ENCODE results near the gene PTPN23.

DNA sequence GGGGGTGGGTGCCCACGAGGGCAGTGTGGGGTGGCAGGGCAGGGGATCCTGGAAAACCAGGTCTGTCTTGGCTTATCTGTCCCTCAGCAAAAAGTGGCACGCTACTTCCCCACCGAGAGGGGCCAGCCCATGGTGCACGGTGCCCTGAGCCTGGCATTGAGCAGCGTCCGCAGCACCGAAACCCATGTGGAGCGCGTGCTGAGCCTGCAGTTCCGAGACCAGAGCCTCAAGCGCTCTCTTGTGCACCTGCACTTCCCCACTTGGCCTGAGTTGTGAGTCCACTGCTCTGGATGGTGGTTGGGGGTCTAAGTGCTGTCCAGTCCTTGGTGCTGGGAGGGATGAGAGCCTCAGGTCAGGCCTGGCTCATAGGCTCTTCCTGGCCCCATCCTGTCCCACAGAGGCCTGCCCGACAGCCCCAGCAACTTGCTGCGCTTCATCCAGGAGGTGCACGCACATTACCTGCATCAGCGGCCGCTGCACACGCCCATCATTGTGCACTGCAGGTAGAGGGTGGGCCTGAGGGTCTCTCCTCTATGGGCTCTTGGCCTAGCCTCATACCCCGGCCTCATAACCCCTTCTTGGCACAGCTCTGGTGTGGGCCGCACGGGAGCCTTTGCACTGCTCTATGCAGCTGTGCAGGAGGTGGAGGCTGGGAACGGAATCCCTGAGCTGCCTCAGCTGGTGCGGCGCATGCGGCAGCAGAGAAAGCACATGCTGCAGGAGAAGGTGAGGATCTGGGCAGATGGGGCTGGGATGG lies 31.1 kb downstream of the PTPN23 start:
- TF ChIP-seq SP1 (IDR thresholded peaks at IDR 0.05) (no peak), HDGF (IDR thresholded peaks at IDR 0.05; ENCODE audit: borderline replicate concordance) (no peak), PKNOX1 (IDR thresholded peaks at IDR 0.05) (no peak), FOXA1 (IDR thresholded peaks at IDR 0.05) (no peak), SUZ12 (IDR thresholded peaks at IDR 0.05) (no peak), BHLHE40 (IDR thresholded peaks at IDR 0.05; ENCODE audit: borderline replicate concordance) (no peak), NFRKB (IDR thresholded peaks at IDR 0.05) (no peak), CTBP1 (IDR thresholded peaks at IDR 0.05; ENCODE audit: borderline replicate concordance) (no peak), ELF4 (IDR thresholded peaks at IDR 0.05) (no peak), TARDBP (IDR thresholded peaks at IDR 0.05) (no peak), FOXM1 (IDR thresholded peaks at IDR 0.05; ENCODE audit: borderline replicate concordance) (no peak), ZNF384 (IDR thresholded peaks at IDR 0.05) (no peak)
